ENCODE measurements around the gene BMAL1. TPM values are rescaled to one million over a fixed set of nuclear protein-coding genes. Genes with fewer than 3 reads are reported as not detected.
A peak's percentile ranks its signal among the peaks of the same experiment; 100 is the strongest.
"Not testable (repeated sequence)": the region's sequence is repeated elsewhere in the genome, so short reads cannot be mapped to it uniquely, and the experiment has no call there.

The BMAL1 gene
- total RNA-seq (2014; rRNA removed; shearing (Covaris generic)): 8.8 and 14.2 TPM in 2 replicates

DNA sequence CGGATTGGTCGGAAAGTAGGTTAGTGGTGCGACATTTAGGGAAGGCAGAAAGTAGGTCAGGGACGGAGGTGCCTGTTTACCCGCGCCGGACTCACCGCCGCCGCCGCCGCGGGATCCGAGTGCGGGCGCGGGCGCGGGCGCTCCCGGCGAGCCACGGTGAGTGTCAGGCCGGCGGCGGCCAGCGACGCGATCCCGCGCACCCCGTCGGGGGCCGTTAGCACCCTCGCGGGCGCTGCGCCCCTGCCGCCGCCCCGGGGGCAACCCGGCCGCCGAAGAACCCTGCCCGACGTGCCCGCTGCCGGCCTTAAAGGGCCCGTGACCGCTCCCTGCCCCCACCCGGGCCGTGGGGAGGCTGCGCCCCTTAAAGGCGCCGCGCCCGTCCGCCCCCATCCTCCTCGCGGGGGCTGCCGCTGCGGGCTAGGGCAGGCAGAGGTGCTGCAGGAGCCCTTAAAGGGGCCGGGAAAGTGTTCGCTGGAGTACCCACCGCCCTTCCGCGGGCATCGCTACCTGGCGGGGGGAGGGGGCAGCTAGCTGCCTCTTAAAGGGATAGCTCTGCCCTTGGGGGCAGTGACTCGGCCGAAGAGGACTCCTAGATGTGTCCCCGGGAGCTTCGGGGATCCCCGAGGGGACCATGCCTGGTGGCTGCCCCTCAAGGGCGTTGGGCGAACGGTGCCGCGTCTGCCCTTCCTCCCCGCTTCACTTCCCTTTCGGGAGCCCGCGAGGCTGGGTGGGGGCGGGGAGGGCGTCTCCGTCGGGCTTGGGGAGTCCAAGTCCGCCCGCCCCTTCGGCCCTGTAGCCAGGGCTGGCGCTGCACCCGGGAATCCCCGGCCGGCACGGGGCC is at the start of gene BMAL1:
TSS of gene BMAL1 (plus strand) at position 23 of the 841 bp plus-strand sequence. CDS start 76,519 bp downstream, outside the sequence.
- DNase-seq (ENCODE audit: low read depth): peak; percentile 37

DNA sequence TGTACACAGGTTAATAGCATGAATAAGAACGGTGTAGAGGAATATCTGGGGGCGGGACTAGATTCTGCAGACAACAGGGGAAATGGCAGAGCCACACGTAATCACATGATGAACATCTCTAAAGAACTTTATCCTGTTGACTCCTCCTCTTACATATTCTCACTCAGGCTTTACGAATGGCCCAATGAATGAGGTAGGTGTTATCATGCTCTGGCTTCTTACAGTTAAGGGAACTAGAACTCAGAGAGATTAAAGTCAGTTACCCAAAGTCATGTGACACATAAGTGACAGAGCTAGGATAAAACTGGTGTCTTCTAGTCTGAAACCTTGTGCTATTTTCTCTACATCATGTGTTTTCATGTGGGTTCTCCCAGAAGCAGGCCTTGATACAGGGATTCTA is 49.0 kb upstream of the BMAL1 start:
- DNase-seq (ENCODE audit: low read depth): no peak

DNA sequence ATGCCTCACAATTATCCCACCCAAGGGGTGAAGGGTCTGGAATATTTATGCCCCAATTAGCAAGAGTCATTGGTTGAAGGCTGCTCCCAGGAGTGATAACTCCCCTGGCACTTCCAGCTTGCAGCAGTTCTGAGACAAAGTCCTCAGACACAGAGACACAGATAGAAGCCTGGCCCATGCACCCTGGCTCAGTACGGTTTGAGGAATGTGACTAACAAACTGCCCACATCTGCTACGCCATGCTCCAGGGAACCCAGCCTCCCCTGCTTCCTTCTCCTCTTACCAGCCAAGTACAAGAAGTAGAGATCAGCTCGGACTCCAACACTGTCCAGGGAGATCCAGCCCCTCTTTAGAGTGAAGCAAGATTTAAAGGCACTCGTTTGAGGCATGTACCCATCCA is 48.5 kb upstream of the BMAL1 start:
- DNase-seq (ENCODE audit: low read depth): no peak

DNA sequence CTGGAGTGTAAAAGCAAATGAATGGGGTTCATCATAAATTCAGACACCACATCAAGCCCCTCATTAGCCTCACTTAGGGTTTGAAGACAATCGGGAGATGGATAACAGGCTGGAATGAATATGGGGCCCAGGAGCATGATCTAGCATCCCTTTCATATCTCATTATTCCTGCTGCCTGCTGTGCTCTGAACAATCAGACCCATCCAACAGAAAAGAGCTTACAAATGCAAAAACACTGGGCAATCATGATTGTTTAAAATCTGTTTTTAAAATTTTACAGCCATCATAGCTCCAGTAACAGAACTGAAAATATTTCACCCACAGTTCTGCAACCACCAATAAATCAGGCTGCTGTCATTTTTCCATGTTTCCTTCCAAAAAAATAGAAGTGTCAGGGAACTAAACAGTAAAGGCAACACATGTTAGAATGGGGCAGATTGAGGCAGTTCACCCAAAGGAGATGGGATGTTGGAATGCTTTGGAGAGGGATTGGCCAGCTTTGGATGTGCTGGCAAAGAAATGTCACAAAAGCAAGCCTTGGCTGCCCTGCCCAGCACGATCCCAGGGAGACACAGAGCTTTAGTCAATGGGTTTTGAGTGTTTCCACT is 47.8 kb upstream of the BMAL1 start:
- DNase-seq (ENCODE audit: low read depth): no peak

DNA sequence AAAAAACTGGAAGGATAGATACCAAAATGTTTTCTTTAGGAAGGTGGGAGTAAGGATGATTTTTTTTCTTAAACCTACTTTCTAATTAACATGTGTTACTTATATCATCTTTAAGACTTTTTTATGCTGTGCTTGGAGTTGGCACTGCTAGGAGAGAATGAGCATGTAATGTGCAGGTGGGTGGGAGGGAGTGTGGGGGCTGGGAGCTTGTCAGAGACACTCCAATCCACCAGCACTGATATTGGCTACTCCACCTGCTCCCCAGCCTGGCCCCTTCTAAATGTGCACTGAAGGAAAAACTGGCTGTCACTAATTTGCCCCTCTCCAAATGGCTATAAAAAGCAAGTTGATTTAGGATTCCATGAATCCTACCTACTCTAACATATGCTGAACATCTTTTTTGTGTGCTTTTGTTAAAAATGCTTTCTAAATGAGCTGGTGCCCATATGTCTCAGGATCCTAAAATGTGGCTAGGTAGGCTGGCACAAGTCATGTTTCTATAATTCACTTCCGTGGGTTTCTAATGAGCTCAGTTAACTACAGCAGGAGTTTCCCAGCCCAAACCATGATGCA is 44.3 kb upstream of the BMAL1 start:
- no peak for DNase-seq (ENCODE audit: low read depth)

DNA sequence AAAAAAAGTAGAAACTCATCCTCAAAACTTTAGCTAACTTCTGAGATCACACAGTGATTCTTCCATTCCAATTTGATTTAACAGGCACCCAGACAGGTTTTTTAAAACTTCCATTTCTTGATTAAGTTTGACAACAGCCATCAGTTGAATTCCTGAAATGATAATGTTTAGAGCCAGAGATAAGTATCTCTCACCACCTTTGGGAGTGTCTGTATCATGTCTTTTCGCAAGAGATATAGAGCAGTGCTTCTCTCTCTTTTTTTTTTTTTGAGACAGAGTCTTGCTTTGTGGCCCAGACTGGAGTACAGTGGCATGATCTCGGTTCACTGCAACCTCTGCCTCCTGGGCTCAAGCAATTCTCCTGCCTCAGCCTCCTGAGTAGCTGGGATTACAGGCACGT is 41.7 kb upstream of the BMAL1 start:
- DNase-seq (ENCODE audit: low read depth): no peak

DNA sequence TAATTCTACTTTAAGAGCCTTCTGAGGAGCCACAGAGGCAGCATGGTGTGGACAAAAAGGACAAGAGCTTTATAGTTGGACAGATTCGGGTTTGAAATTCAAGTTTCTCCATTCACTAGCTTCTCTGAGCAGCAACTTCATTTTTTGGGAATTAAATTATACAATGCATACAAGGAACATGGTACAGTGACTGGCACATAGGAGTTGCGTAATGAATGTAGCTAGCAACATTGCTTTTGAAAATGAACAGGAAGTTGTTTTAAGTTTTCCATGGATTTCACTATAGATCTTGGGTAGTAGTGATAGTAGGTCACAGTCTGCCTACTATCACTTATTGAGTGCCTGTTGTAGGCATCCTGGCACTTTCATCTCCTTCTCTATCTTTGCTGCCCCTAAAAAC is 41.0 kb upstream of the BMAL1 start:
- no peak for DNase-seq (ENCODE audit: low read depth)

DNA sequence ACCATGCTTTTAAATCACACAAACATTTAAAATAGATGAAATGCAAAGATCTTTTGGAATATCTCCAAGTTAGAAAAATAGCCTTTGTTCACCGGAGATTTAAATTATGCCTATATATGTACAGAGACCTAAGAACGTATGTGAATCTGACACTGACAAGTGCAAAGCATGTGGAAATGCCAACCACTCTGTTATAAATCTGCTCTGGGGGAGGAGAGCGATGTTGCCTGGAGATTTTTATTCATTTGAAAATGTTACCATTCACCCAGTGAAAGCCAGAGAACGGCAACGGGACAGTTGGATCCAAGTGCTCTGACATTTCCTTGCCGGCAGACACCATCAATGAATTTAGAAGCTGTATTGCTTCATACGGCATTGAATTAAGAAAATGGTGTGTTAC is 39.8 kb upstream of the BMAL1 start:
- no peak for DNase-seq (ENCODE audit: low read depth)

DNA sequence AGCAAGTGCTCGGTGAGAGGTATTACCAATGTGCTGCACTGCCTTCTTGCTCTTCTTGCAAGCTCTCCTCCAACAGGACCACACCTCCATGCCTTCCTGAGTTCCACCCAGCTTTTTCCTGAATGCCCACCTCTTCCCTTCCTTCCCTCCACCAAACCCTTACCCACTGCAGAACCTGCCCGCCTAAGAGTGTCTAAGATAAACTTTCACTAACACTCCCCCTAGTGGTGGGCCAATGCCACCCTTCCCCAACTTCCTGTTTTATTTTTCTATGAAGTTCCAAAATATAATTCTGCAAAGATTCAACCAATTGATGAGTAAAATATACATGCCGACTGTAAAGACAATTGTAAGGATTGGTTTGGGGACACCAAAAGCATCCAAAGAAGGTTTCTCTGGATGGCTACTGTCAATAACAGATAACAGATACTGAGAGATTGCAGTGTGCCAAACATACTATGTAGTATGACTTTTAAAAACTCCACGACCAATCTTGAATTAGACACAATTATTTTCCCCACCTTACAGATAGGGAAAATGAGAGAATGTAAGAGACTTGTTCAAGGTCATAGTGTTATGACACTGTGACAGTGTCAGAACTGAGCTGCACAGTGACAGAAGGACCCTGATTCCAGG is 38.6 kb upstream of the BMAL1 start:
- peak; percentile 60 for DNase-seq (ENCODE audit: low read depth)

DNA sequence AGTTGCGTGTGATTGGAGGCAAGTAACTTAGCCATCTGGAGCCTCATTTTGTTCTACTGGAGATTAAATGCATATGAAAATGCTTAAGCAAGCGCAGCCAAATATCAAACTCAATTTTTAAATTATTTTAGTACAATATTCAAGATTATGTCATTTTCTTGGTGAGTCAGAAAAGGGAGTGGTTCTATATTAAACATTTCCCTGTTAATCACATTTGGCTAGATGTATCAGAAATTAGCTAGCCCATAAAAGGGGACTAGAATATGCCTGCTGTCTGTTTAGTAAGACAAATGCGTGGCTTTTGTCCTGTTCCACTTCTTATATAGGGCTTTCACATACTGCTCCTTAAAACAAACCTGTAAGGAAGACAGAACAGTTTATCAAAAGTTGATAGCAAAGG is 35.0 kb upstream of the BMAL1 start:
- DNase-seq (ENCODE audit: low read depth): no peak

DNA sequence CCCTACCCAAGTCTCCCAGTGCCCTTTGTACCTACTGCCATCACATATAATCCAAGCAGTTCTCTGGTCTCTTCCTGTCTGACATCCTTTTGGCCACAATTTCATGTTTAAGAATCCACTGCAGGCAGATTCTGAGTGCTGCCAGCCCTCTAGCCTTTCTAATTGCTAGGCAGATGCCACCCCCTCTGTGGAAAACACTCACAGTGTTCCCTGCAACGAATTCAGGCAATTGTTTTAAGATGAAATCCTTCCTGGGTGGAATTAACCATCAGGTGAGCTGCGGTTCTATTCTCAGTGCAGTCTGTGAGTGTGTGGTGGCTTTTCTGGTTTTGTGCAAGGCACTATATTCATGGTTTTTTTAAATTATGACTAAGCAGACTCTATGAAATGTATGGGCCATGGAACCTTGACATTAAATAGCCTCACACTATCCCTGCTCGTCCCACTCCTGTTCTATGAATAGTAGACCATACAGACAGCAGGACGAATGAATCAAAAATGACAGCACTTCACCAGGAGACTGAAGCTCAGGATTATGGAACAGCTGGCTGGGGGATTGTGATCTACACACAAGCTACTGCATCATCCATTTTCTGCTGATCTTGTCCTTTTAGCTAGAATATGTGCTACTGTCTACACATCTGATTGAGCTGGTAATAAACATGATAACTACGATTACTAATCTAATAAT is 29.8 kb upstream of the BMAL1 start:
- DNase-seq (ENCODE audit: low read depth): no peak

DNA sequence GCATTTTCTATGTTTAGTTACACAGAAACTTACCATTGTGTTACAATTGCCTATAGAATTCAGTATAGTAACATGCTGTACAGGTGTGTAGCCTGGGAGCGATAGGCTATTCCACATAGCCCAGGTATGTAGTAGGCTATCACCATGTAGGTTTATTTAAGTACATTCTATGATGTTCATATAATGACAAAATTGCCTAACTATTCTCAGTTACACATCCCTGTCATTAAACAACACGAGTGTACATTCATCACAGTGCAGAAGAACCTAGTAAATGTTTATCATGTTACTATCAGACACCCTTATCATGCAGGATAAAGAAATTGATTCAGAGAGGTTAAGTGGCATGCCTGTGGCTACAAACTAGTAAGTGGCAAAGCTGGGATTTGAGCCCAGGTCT is 28.4 kb upstream of the BMAL1 start:
- DNase-seq (ENCODE audit: low read depth): no peak

DNA sequence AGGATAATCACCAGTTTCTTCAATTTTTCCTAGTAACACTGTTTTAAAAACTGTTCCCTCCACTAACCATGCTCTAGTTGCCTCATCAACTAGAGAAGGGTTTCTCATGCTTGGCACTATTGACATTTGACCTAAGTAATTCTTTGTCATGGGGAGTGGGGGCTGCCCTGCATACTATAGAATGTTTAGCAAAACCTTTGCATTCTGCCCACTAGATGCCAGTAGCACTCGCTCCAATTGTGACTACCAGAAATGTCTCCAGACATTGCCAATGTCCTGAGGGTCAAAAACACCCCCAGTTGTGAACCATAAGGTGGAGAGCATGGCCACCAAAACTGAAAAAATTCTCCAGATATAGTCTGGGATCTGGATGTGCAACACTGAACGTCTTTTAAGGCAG is 27.6 kb upstream of the BMAL1 start:
- peak; percentile 24 for DNase-seq (ENCODE audit: low read depth)

DNA sequence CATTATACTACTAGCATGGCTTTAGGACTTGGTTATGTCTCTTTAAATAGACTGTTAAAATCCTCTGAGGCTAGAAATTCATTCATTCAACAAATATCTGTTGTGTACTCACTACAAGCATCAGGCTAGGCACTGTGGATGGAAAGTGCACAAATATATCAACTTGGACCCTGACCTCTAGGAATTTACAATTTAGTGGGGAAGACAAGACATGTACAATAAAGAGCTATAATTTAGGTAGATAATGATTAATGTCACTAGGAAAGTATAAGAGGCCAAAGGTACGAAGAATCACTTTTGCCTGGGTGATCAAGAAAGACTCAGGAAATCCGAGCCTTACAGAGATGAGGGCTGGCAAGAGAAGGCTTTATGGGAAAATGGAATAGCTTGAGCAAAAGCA is 25.6 kb upstream of the BMAL1 start:
- no peak for DNase-seq (ENCODE audit: low read depth)

DNA sequence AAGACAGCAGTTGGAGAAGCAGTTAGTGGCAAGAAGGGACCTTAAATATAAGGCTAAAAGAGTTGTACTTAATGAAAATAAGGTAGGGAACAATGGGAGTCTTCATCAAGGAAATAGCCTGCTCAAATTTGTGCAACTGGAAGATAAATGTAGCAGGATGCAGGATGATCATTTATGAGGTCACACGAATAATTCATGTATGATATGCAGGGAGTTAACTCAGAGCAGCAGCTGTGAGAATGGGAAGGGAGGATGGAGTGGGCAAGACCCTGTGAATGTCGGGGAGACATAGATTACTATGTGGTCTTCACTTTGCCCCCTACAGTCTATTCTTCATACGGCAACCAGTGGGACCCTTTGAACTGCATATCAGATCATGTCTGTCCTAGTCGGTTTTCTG is 25.2 kb upstream of the BMAL1 start:
- DNase-seq (ENCODE audit: low read depth): no peak

DNA sequence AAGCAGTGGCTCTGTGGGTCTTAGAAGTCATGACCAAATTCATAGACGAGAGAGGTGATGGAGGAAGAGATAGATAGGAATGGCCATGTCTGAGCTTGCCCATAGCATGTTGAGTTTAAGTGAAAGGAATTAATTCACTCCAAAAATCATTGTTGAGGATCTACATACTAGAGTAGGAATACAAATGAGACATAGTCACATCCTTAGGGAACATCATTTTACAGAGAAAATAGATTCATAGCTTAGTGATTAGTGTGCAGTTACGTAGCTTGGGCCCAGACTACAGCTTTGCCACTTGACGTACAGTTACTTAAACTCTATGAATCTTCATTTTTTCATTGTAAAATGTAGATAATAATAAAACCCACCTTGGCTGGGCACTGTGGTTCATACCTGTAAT is 21.4 kb upstream of the BMAL1 start:
- DNase-seq (ENCODE audit: low read depth): no peak

DNA sequence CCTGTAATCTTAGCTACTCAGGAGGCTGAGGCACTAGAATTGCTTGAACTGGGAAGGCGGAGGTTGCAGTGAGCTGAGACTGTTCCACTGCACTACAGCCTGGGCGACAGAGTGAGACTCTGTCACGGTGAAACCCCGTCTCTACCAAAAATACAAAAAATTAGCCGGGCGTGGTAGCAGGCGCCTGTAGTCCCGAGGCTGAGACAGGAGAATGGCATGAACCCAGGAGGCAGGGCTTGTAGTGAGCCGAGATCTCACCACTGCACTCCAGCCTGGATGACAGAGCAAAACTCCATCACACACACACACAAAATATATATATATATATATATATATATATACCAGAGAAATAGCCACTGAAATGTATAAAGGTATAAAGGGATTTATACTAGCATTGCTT is 19.5 kb upstream of the BMAL1 start:
- not testable (repeated sequence) for DNase-seq (ENCODE audit: low read depth)

DNA sequence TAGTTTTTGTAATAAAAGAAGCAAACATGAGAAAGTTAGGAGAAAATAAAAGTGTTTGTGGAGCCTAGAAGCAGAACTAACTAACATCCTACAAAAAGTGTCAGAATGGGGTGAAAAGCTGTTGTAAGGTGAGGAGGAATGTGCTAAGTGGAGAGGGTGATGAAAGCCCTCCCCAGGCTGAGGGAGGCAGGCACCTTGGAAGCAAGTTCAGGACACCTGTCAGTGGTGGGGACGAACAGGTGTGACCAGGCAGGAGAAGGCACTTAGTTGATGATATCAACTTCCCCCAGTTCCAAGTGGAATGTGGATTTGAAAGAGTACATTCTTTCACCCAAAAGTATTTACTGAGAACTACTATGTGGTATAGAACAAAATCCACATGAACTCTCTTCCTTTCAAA is 18.7 kb upstream of the BMAL1 start:
- DNase-seq (ENCODE audit: low read depth): no peak

DNA sequence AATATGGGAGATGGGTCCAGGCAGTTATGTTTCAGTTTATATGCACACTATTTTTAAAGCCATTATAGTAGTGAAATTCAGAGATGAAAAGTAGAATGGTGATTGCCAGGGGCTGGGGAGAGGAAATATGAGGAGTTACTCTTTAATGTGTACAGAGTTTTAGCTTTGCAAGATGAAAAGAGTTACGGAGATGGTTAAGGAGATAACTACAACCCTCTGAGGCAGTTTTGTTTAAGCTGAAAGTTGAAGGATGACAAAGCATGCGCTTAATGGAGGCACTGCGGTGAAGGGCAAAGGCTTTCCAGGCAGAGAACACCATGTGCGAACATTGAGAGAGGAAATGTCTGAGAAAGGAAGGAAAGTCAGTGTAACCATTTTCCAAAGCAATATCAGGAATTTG is 18.2 kb upstream of the BMAL1 start:
- no peak for DNase-seq (ENCODE audit: low read depth)

DNA sequence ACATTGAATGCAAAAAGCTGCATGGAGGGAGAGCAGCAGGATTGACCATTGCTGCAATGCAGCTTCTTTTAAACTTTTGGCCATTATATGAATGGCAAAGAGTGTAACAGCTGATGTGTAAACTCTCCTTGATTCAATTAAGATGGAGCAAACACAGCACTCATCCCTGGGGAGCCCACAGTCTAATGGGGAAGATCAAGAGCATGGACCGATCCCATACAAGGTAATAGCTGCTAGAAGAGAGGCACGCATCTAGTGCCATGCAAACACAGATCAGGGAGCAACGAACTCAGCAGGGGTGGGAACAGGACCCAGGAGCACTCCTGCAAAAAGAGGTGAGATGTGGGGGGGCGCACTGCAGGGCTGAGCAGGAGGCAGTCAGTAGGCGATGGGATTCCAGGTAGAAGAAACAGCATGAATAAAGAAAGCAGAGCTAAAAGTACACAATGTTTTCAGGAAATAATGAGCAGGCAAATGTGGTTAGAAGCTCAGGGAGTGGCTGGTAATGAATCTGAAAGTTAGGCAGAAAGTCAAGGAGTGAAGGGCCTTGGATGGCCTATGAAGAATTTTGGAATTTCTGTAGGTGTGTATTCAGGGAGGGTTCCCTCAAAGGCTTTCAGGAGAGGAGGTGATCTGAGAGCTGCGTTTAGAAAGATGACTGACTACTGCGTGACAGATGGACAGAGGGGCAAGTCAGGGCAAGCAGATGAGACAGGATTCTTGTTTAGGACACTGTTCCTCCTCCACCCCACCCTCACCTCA is 17.2 kb upstream of the BMAL1 start:
- no peak for DNase-seq (ENCODE audit: low read depth)

DNA sequence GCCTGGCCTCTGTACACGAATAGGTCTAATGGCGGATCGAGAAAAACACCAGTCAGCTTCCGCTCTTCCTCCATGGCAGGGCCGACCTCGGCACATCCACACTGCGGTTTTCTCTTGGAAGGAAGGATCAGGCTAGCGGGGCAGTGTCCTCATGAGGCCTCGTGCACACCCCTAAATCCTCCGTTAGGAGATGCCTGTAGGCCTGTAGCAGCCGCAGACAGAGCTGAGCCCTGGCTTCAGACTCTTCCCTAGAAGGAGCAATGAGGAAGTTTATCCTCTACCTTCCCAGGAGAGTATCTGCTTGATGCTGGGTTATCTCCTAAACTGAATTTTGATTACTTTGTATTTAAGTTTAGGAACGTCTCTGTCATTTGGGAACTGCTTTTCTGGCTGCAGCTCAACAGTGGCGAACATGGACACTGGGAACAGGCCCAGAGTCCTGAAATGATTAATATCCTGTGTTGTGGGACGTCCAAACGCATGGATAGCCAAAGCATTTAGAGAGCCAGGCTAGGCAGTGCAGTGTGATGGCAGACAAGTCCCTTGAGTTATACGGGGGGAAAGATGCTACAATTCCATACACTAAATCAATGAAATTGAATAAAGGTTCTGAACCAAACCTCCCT is 16.5 kb upstream of the BMAL1 start:
- DNase-seq (ENCODE audit: low read depth): peak; percentile 59

All from RPMI7951 (cell line).